Osteocyte (in vitro differentiated cells): ENCODE measurements around the gene B3GAT1. TPM values are rescaled to one million over a fixed set of nuclear protein-coding genes. Genes with fewer than 3 reads are reported as not detected.

ENCODE experiments used
- DNase-seq: peaks from one replicate; pipeline ENCODE4 v3.0.0; 2021; ENCODE audit warnings: mixed read lengths; ENCODE audit not compliant: unreplicated experiment; ENCODE audit errors: extremely low spot score
- H3K27ac Mint-ChIP-seq: one replicate; pipeline ENCODE4 v1.8.0; 2021; ENCODE audit warnings: mild to moderate bottlenecking, mixed read lengths; ENCODE audit not compliant: unreplicated experiment
- H3K27me3 Mint-ChIP-seq: one replicate; pipeline ENCODE4 v1.8.0; 2021; ENCODE audit warnings: mixed read lengths; ENCODE audit not compliant: unreplicated experiment
- H3K36me3 Mint-ChIP-seq: one replicate; pipeline ENCODE4 v1.8.0; 2021; ENCODE audit warnings: mixed read lengths; ENCODE audit not compliant: unreplicated experiment
- H3K4me1 Mint-ChIP-seq: one replicate; pipeline ENCODE4 v1.8.0; 2021; ENCODE audit warnings: mixed read lengths; ENCODE audit not compliant: unreplicated experiment
- H3K4me3 Mint-ChIP-seq: one replicate; pipeline ENCODE4 v1.8.0; 2021; ENCODE audit warnings: mild to moderate bottlenecking, moderate library complexity, mixed read lengths; ENCODE audit not compliant: unreplicated experiment
- H3K9me3 Mint-ChIP-seq: one replicate; pipeline ENCODE4 v1.8.0; 2021; ENCODE audit warnings: mixed read lengths; ENCODE audit not compliant: unreplicated experiment
- CTCF ChIP-seq: fragments of 200-600 bp; sonication (generic); IDR thresholded peaks from 2 replicates; pipeline ENCODE4 v1.5.0; 2021; ENCODE audit warnings: antibody characterized with exemption, mild to moderate bottlenecking, moderate library complexity
- long read RNA-seq: library from polyadenylated mRNA; unstranded; transcript quantifications from one replicate; pipeline ENCODE4 v2.0.0, GENCODE V29; 2021
- total RNA-seq: library from RNA; stranded (reverse); gene quantifications from 2 replicates; pipeline ENCODE4 v1.2.1, GENCODE V29; 2021

The B3GAT1 gene
- total RNA-seq = 1.6 and 2.4 TPM in 2 replicates
- long read RNA-seq, partial matches to known transcripts = 0 of 1 reads
- long read RNA-seq, other reads (novel, unspliced or antisense) = 1 of 1 reads

GRCh38 chr11:134412203-134413042, at the start of gene B3GAT1:
TSS of gene B3GAT1 (minus strand) at chr11:134412242. CDS start at chr11:134387659, 24,583 bp downstream.
- peaks cover 6% of the 10 kb centered on the region for H3K4me1 Mint-ChIP-seq
- no peaks in the 10 kb centered on the region for H3K36me3 Mint-ChIP-seq
- no peaks in the 10 kb centered on the region for H3K9me3 Mint-ChIP-seq
- H3K27ac Mint-ChIP-seq = no peak within 1 kb of the TSS
- H3K4me3 Mint-ChIP-seq = peak within 1 kb of the TSS; percentile 60
- TF ChIP-seq CTCF = no peak
- peaks cover 54% of the 10 kb centered on the region for H3K27me3 Mint-ChIP-seq
- DNase-seq = no peak

- Mint-ChIP-seq H3K27me3 (no peaks in the 10 kb centered on the region), H3K4me1 (no peaks in the 10 kb centered on the region), H3K9me3 (peaks cover 6% of the 10 kb centered on the region), H3K36me3 (no peaks in the 10 kb centered on the region), H3K27ac (no peak overlapping the region), H3K4me3 (no peak overlapping the region)
- TF ChIP-seq CTCF = no peak
- no peak for DNase-seq
Measured at GRCh38 chr11:134461621-134462020, 49.6 kb upstream of the B3GAT1 start.

- DNase-seq = no peak
- Mint-ChIP-seq H3K4me3 (no peak overlapping the region), H3K27ac (no peak overlapping the region), H3K9me3 (peaks cover 14% of the 10 kb centered on the region), H3K4me1 (no peaks in the 10 kb centered on the region), H3K27me3 (no peaks in the 10 kb centered on the region), H3K36me3 (no peaks in the 10 kb centered on the region)
- TF ChIP-seq CTCF = no peak
Measured at GRCh38 chr11:134460881-134461280, 48.8 kb upstream of the B3GAT1 start.

- DNase-seq = no peak
- H3K27me3 Mint-ChIP-seq = no peaks in the 10 kb centered on the region
- no peaks in the 10 kb centered on the region for H3K4me1 Mint-ChIP-seq
- H3K27ac Mint-ChIP-seq = no peak overlapping the region
- no peak overlapping the region for H3K4me3 Mint-ChIP-seq
- TF ChIP-seq CTCF = no peak
- H3K9me3 Mint-ChIP-seq = peaks cover 18% of the 10 kb centered on the region
- H3K36me3 Mint-ChIP-seq = no peaks in the 10 kb centered on the region
Measured at GRCh38 chr11:134460062-134460561, 48.1 kb upstream of the B3GAT1 start.
